ENCODE measurements around the gene UNCX.

UNCX gene

DNA sequence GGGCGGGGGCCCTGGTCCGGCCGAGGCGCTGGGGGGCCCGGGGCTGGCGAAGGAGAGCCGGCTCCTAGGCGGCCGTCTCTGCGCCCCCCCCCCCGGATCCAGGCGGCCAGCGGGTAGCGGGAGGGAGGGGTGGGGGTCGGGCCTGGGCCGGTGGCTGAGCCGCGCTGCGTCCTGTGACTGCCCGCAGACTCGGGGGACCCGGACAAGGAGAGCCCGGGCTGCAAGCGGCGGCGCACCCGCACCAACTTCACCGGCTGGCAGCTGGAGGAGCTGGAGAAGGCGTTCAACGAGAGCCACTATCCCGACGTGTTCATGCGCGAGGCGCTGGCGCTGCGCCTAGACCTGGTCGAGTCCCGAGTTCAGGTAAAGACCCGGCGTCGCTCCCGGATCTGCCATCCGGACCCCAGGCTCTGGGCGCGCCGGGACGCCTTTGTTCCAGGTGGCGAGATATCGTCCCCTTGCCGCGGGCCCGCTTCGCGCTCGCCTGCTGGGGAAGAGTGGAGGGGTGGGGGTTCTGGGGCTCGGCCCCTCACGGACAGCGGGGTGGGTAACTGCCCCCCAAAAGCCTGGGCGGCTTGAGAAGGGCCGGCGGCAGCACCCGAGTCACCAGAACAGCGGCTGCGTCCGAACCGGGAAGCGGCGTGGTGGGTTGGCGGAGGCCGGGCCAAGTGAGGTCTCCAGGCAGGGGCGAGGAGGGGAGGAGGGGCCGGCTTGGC is 819 bp downstream of the UNCX start:
- DNase-seq = no peak

DNA sequence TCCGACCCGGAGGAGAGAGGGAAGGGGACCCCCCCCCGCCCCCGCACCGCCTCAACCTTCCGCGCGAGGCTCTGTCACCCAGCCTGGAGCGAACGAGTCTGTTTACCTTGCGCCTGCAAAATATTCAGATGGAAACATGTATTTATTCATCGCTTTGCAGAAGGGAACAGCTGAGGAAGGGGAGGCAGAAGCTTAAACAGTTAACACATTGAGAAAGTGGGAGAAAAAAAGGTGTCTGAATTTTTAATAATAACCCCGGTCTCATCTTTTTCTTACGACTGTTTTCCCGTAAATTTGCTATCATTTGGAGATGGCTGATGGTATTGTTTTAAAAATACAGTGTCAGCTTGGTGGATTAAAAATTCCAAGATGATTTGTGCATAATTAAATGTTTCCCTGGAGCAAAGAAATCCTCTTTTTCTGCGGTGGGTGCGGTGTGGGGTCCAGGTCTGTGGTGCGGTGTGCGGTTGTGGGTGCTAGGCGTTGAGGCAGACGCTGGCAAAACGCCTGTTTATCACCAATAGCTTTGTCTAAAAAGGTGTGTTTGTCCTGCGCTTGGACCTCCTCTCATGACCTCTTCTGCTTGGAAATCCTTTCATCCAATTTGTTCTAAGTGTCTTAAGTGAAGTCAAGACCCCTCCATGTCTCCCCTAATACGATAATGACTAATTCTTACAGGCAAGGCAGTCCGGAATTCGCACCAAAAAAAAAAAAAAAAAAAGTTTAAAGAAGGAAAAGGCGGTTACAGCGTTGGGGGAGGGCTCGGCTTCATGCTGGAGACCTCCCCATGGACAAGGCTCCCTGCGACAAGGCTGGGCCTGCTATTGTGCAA is 1.6 kb downstream of the UNCX start:
- DNase-seq = no peak

DNA sequence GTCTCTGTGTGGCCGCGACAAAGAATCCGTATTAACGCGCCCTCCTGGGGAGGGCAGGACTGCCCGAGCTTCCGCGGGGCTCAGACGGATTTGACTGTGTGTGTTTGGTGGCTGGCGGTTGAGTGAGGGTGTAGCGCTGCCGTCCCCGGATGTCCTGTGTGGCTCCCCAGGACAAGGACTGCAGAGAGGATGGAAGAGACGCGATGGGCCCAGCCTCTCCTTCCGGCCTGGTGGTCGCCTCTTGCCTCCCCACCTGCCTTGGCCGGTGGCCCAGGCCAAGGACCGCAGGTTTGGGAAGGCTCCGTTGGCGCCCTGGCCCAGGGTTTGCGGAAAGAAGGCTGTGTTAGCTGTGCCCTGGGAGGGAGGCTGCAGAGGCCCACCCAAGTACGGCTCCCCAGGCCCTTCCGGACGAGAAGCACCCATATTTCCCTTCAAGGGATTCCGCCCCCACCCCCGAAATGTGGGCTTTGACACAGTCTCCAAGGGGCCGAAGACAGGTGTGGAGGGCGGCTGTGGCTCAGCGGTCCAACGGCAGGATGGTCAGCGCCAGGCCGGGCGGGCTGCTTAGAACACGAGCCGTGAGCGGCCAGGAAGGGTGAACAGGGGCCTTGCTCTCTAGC is 2.3 kb downstream of the UNCX start:
- DNase-seq = no peak

DNA sequence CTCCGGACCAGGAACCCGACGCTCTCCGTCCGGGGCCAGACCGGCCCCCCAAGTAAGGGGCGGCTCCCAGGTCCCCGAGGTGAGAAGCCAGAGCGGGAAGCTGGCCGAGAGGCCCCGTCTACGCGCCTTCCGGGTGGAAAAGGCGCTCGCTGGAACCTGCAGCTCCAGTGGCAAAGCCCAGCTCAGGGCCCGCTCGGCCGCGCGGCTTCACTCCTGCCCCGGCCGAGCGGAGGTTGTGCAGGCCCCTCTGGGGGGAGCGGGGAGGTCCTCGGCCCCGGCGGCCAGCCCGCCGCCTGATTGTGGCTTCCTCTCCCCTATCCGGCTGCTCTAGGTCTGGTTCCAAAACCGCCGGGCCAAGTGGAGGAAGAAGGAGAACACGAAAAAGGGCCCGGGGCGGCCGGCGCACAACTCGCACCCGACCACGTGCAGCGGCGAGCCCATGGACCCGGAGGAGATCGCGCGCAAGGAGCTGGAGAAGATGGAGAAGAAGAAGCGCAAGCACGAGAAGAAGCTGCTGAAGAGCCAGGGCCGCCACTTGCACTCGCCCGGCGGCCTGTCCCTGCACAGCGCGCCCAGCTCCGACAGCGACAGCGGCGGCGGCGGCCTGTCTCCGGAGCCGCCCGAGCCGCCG is 2.9 kb downstream of the UNCX start:
- DNase-seq = no peak

DNA sequence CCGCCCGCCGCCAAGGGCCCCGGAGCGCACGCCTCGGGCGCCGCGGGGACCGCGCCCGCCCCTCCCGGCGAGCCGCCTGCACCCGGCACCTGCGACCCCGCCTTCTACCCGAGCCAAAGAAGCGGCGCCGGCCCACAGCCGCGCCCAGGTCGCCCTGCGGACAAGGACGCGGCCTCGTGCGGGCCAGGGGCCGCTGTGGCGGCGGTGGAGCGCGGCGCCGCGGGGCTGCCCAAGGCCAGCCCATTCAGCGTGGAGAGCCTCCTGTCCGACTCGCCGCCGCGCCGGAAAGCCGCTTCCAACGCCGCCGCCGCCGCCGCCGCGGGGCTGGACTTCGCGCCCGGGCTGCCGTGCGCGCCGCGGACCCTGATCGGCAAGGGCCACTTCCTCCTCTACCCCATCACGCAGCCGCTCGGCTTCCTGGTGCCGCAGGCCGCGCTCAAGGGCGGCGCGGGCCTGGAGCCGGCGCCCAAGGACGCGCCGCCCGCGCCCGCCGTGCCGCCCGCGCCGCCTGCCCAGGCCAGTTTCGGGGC is 3.5 kb downstream of the UNCX start:
- no peak for DNase-seq

DNA sequence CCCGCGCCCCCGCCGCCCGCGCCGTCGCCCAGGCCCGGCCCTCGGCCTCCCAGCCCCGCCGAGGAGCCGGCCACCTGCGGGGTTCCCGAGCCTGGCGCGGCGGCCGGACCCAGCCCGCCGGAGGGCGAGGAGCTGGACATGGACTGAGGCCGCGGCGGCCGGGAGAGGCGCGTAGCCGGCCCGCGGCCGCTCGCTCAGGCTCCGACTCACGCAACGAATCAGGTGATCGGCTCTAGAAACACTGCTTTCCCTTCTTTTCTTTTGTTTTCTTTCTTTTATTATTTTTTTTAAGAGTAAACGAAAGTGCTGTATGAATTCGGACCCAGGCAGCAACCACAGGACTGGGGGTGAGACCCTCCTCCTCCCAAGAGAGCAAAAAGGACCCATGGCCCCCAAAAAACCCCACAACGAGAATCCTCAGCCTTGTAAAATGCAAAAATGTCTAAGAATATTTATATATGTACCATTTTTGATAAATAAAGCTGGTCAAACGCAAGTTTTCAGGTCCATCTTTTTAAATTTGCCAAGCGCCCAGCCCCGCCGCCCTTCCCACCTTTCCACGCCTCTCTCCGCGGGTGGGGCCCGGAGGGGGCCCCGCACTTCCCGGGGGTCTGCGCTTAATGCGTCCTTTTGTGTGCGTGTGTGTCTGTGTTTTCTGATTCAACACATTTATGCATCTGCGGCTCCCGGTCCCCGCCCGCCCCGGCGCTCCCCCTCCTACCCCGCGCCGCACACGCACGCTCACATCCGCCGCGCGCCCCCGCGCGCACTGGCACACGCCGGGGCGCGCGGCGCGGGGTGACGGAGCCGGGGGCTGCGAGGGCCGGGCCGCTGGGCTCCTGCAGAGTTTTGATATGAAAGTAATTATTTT is 4.4 kb downstream of the UNCX start:
- DNase-seq = no peak

DNA sequence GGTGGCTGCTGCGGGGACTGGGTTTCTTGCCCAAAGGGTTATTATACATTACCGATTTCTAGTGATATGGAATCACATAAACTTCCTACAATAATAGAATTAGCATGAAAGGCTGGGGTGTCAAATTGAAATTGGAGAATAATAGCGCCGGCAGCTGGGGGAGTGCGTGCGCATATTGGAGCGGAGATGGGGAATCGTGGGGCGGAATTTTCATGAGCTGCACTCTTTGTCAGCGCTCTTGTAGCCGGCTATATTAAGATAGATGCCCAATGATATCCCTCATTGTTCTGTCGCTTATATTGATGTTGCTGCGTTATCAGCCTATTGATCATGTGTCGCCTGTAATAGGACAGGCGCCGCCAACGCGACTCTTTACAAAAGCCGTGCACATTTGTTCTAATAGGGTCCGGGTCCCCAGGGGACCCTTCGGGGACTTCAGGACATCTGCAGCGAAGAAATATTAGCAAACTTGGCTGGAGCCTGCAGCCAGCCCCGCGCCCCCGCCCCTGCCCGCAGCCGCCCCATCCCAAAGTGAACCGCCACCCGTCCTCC is 5.1 kb downstream of the UNCX start:
- DNase-seq = no peak

DNA sequence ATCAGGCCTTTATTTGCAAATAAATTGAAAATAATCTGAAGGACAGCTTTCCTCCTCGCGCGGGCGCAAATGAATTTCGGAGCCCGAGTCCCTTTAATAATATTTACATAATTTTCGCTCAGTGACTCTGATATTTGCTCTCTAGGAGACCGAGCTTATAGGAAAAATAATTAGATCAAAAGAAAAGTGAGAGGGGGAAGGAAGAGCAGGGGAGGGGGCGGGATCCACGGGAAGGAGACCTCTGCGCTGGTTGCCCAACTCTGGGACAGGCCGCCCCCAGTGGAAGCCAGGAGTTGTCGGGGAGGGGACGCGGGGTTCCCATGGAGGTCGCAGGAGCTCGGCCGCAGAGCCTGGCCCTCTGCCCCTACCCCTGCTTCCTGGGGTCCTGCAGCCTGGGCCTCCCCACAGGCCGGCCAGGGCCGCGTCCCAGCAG is 5.8 kb downstream of the UNCX start:
- no peak for DNase-seq

DNA sequence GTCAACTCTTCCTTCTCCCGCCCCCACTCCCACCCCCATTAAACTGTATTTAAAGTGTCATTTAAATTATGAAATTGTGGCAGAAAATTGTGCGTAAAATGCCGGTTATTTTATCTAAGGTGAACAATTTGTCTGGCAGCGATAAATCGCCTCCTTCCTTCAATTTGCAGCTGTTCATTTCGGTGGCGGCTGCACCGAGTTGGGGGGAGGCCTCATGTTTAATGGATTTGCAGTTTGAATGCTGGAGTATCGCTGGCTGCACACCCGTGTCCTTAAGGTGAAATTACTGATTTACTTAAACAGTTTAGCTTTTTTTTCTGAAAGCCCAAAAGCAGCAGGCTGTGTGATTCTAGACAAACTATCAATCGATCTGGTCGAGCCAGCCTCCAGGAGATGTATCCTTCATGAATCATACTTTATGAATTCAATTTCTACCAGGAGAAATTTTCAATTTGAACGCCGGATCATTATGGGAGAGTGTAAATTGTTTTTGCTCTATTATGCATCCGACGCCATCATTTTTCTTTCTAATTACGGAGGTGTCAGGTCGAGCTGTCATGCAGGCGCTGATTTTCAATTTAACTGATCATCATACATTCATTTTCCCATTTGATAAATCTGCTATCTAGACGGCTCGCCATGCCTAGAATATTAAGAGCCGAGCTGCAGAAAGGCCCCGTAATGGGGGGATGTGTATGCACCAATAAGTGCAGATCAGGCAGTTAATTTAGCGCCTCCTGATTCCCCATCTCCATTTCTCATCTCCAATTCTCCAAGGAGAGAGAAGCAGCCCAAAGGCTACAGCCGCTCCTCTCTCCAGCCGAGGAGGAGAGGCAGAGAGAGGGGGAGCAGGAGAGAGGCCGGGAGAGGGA is 6.5 kb downstream of the UNCX start:
- DNase-seq = no peak

DNA sequence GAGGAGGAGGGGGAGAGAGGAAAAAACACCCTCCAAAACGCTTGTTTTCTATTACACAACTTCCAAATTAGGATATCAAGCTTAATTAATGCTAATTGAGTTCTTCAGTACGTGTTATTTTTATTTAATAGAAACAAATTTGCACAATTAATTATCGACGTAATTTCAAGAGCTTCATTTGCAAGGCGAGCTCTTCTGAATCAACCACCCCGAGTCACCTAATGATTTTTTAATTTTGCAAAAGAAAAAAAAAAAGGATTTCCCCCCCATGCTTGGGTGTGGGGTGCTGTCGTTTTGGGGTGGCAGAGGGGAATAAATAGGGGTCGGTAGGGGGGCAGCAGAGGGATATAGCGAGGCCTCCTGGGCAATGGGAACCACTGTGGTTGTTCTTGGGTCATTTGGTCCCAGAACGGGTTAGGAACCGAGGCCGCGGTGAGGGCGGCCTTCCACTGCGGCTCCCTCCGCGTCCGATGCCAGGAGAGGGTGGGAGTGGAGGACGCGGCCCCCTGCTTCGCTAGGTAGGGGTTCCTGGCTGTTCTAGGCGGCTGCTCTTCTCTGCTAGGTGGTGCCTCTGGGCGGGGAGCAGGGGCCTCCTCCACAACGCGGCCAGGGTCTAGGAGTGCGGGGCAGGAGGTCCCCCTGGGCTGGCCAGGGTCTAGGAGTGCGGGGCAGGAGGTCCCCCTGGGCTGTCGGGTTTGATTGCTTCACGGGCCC is 7.3 kb downstream of the UNCX start:
- no peak for DNase-seq

DNA sequence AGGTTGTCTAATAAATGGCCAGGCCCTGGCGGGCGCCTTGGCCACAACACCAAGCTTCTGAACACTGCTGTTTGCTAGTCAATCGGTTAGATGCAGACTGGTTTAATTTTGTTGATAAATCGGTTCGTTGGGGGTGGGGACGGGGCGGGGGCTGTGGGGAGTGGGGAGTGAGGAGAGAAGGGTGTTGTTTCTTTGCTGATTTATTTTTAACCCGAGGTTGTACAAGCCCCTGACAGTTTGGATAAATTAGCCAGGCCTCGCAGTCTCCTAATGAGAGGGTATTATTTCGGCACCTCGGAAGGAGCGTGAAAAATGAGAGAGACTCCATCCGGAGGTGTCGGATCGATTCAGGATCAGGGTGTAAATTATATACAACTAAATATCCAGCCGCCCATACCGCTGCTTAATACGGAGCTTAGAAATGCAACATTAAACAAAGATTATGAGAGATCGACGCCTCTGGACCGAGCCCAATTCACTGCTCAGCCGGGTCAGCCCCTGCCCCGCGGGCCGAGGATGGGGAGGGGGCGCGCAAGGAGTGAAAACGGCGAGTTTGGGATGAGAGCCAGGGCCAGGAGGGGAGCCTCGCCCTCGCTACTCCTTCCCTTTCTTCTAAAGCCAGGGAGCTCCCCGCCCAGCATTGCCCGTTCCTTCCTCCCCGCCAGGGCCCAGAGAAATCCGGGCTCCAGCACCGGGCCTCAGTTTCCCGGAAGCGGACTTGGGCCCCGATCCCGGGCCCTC is 8.0 kb downstream of the UNCX start:
- no peak for DNase-seq

DNA sequence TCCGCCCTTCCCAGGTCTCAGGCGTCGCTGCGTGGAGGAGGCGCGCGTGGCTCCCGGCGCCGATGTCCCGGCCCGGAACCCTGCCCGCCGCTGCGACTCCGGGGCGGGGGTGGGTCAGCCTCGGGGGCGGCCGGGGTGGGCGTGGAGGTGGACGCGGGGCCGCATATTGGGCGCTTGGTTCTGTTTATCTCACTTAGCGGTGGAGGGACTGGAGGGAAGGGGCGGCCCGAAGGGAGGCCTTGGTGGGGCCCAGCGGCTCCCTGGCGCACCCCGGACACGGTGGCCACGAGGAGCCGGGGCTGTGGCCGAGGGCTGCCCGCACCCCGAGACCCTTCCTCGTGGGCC is 8.6 kb downstream of the UNCX start:
- DNase-seq = no peak

DNA sequence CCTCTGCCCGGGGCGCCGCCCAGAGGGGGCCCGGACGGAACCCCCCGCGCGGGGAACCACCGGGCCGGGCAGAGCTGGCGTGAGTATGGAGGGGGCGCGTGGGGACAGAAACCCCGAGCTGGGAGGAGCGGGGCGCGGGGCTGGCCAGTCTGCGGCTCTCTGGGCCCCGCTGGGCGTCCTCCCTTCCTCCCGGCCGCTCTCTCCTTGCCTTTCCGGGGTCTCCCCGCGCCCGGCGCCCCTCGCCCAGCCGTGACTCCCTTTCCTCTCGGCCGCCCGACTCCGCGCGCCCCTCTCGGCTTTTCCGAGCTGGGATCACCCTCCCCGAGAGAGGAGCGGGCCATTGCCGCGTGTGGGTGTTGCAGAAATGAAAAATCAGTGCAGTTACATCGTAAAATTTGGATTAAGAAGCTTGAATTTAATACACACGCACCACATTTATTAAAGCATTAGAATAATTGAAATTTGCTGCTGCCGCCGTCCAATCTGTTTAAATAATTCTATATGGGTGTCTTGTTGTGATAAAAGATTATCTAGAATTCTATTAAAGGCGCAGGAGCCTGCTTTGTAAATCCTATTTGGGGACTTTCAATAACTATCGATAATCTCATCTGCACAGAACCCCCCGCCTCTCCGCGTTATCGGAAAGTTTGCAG is 9.1 kb downstream of the UNCX start:
- DNase-seq = no peak

DNA sequence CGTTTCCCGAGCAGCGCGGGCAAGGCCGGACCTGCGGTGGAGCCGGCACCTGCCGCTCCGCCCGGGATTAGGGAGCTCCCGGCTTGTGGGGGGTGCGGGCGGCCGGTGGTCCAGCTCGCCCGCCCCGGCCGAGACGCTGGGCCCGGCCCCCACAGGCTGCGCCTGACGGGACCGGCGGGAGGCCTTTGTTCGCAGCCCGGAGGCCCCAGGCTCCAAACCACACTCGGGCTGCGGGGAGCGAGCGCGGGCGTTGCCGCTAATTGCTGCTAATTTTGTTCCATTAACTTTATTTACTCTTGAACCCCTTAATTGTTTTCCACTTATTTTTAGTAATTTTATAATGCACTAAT is 9.6 kb downstream of the UNCX start:
- no peak for DNase-seq

DNA sequence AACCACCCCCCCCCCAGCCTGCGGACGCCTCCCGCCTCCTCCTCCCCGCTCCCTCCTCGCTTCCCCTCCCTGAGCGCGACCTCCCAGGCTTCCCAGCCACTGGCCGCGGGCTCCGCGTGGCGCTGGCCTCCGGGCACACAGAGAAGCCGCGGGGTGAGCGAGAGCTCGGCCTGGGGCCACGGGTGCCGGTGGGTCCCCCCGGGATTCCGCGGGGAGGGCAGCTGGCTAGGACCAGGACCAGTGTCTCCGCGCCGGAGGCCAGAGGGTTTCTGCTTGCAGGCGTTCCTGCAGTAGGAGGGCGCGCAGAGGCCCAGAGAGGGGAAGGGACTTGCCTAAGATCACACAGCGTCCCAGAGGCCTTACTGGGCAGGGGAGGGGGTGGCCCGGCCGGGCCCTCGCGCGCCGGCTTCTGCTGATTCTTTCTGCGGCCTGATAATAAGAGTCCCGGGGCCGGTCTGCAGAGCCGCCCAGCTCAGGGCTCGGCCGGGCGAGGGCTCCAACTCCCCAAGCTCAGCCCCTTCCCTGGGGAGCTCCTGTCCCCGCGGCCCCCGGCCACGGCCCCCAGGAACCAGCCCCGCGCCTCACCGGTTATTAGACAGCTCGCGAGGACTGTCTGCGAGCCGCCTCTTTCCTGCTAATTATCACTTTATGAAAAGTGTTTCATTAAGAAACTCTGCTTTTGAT is 10.1 kb downstream of the UNCX start:
- DNase-seq = no peak

DNA sequence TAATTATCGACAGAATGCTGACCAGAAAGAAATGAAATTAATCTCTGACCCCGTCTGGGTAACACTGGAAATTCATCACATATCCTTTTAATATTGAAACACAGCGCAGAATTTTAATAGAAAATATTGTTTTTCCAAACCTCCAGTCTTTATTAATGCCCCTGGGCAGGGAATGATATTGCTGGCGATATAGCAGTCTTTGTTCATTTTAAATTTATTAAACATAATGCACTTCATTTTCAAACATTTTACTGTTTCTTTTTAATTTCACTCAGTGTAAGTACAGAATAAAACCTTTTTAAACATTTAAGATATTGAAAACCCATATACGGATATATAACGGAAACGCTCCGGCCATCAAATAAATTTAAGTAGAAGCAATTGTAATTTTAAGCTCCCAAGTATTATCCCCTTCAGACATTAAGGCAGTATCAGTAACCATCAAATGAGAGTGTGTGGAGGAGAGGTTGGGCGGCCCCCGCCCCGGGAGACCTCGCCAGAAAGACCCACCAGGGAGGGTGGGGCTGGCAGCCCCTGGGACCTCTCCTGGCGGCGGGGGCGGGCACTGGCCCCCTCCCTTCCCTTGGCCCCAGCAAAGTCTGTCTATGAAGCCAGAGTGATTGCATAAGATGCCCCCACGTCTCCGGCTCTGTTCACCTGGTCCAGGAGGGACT is 10.8 kb downstream of the UNCX start:
- no peak for DNase-seq

DNA sequence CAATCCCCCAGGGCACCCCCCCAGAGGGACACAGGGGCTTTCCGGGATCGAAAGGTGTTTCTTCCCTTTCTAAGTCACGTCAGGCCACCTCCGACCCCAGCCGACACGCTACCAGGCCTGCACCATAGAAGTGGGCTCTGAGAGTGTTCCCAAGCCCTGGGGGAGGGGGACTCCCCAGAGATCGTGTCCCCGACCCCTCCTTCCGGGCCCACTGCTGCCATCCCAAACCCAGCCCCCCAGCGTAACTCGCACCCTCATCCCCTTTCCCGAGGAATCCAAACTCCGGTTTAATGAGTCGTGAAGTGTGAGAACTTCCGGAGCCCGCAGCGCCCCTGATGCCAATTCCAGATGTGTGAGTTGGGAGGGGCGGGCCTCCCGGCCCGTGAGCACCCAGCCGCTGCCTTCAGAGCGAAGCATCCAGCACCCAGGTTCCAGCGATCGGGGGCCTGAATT is 11.3 kb downstream of the UNCX start:
- DNase-seq = no peak
